HG02973 (cell line): ENCODE results near the gene PLEKHA5.

Source experiments
- ATAC-seq: cut with Tn5 transposase; IDR thresholded peaks from one replicate; pipeline ENCODE4 v1.9.1; 2021; ENCODE audit warnings: moderate library complexity; ENCODE audit not compliant: unreplicated experiment

The PLEKHA5 gene

DNA sequence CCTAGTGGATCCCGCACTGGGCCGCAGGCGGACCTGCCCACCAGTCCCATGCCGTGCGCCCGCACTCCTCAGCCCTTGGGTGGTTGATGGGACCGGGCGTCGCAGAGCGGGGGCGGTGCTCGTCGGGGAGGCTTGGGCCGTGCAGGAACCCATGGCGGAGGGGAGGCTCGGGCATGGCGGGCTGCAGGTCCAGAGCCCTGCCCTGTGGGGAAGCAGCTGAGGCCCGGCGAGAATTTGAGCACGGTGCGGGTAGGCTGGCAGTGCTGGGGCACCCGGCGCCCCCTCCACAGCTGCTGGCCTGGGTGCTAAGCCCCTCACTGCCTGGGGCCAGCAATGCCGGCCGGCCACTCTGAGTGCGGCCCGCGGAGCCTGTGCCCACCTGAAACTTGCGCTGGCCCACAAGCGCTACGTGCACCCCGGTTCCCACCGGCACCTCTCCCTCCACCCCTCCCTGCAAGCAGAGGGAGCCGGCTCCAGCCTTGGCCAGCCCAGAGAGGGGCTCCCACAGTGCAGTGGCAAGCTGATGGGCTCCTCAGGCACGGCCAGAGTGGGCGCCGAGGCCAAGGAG lies 100.8 kb downstream of the PLEKHA5 start:
- ATAC-seq: no peak

DNA sequence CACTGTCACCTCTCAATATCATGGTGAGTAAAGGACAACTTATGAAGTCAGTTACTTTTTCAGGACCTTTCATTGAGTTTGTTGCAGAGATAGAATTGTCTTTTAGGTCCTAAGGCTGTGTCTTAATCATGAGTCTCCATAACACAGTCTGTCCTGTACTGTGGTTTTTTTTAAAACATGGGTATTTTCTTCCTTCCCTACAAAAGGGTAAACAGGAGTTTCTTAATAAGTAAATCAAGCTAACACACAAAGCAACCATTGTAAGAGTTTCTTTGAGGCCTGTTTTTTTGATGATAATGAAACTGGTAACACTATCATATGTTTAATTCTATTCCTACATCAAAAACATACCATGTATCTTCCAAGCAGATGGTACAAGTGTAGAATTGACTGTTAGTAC lies 101.4 kb downstream of the PLEKHA5 start:
- ATAC-seq: no peak

DNA sequence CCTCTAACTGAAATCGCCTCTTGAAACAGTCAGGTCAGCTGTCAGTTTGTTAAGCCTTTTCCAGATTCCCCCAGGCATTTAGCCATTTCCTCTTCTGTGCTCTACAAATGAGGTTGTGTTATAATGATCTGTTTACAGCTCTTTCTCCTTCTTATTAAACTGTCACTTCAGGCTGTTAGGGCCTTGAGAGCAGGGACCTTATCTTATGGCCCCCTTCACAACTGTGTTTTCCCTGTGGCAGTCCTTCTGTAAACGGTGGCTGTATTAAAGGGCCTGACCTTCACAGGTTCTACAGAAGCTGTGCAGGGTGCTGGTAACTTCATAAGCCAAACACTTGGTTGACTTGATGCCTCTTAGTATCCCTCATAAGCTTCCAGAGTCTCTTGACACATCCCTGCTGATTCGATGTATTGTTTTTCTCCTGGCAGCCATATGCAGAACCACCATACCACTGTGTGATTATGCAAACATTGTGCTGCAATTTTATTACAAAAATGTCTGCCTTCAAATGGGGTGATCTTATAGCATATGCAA lies 104.7 kb downstream of the PLEKHA5 start:
- ATAC-seq: no peak

DNA sequence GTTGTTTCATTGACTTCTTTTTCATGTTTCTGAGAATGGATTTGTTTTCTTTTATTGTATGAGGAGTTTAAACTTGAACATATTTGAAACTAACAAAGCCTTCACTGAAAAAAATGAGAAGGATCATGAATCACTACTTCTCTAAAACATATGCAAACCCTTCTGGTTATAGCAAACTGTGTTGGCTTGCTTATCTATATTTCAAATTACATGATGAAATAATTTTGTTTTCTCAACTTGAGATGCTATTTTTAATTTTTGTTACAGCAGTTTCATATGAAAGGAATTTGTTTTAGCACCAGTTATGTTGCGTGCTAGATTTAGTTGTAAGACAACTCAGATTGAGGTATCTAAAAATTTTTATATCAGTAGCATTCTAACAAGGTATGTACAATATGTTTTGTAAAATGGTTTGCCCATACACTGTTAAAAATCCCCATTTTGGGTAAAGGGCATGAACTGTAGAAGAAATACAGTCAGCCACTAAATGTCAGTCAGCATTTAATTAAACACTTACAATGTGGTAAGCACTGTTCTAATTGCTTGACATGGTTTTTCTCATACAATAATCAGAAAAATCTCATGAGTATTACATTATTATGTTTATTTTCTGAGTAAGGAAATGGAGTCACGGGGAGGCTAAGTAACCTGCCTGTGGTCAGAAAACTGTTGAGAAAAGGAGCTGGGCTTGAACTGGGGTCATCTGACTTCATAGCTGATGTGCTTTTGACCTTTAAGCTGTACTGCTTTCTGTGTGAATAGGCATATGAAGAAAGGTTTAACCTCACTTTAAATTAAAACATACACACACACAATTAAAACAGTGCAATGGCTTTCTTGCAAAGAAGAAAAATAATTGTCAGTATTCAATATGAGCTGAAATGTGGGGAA lies 105.7 kb downstream of the PLEKHA5 start:
- ATAC-seq: no peak

DNA sequence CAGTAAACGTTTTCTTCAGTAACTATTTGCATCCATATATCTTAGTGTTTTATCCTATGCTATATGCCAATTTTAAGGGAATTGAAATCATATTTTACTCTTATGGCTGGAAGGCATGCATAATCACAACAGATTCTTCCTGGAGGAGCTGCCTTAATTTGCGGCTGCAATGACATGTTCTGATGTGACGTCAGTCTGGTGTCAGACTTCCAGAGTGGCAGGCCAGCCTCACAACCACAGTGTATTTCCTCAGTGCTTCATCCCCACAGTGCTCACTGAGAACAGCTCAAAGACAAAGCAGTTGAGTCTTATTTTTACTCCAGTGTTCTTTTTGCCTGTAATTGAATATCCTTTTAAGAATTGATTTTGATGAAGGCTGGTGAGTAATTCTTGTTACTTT lies 107.1 kb downstream of the PLEKHA5 start:
- ATAC-seq: no peak

DNA sequence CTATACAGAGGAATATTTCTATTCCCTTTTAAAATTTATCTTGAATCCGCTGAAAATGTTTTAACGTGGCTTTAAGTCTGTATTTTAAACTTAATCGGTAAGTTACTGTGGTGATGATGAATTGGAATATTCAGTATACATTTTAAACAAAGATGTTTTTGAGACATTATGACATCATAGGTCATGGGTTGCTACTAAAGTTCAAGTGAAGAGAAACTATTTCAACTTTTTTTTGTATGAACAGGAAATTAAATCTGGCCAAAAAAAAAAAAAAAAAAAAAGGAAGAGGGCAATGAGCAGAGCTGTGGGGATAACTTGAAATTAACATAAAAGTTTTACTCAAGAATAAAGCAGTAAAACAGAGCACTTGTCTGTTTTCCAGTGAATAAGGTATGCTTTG lies 109.0 kb downstream of the PLEKHA5 start:
- ATAC-seq: no peak

DNA sequence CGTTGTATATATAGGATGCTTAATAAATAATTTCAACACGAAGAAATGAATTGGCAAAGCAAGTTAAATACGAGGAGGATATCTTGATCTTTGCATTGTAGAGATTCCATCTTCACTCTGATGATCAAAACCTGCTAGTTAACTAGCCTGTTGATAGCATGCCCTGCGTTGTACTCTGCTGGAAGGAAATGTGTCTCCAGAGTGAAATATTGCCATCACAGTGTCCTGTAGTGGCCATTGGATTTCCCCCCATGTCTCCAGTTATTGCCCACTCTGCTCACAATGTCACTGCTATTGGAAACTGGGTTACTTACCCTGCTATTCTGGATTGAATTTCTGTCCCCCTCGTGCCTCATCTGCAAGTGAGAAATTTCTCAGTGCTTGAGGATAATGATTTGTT lies 109.6 kb downstream of the PLEKHA5 start:
- ATAC-seq: no peak

DNA sequence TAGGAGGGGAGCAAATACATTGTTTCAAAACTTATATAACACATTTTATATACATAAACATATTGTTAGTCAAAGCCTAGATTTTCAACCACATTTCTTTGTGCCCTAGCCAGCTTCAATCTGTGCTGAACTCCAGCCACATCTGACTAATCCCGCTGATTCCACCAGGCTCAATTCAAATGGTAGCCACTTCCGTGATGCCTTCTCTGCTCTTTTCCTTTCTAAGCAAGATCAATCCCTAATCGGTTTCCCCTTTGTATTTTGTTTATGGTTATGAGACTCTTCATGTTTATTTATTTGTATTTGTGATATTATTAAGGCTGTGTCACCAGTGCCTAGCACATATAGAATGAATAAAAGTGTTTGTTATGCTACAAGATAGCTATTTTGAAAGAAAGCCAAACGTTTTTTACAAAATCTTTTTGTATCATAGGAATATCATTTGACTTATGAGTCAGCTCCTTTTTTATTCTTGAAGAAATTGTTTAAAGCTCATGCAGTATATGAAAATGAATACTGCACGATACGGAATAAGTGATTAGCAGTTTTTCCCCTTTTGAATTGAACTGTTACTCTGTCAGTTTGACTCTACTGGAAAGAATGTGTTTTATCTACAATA lies 110.2 kb downstream of the PLEKHA5 start:
- no peak for ATAC-seq

DNA sequence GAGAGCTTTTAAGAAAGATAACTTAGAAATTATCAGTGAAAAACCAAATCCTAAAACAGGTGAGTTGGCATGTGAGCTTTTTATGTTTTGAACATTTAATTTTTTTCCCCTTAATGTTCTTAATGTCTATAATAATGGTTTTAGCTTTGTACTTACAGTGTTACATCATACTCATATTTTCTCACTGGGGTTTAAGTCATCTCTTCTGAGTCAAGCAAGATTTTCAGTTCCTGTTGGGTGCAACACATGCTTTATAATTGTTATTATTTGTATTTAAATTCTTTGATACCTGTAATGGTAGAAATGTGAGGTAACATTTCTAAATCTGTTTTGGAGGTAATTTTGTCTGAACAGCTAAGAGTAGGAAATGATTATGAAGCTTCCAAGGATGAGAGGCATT lies 113.0 kb downstream of the PLEKHA5 start:
- no peak for ATAC-seq

DNA sequence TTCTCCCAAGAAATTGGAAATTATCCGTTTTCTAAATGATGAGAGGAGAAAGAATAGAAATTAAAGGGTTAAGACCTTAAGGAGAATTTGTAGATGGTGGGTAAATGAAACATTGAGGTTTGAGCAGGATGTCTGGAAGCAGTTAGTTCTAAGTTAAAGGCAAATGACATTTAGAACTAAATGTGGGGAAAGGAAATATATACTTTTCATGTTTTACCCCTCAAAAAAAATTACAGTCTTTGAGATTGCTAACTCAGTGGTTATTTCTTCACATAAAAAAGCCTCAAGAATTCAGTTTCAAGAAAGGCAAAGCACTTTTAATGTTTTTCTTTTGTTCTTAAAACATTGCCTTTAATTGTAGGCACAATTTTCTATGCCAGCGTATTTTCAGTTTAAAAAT lies 114.0 kb downstream of the PLEKHA5 start:
- no peak for ATAC-seq

DNA sequence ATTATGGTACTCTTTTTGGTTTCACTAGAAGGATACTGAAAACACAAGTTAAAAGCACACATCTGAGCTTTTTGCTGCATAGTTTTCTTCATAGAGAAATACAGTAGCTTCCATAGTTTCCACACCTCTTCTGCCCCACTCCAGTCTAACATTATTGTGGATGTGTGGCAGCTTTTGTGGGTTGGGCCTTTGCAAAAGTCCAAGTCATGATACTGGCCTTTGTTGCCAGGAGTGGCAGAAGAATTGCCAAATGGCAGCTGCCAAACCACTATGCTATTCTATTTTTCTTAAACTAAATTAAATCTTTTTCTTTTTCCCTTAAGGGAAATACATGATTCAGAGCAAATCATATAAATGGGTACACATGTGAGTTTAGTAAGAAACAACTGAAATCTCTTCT lies 114.8 kb downstream of the PLEKHA5 start:
- no peak for ATAC-seq

DNA sequence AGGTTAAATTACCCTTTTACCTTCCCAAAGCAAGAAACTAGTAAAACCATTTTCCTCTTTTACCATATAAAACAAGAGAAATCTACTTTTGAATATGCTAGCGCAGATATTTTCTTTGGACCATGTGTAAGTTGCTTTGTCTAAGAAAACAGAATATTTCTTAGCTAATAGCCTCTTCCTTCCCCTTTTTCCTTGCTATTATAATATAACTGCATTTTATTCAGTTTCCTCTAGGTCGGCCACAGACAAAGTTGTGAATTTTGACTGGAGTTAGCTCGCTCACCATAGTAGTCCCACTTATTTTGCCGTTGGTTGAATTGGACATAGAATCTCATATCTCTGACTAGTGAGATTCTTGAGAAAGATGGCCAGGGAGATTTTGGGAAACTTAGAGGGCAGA lies 115.6 kb downstream of the PLEKHA5 start:
- no peak for ATAC-seq

DNA sequence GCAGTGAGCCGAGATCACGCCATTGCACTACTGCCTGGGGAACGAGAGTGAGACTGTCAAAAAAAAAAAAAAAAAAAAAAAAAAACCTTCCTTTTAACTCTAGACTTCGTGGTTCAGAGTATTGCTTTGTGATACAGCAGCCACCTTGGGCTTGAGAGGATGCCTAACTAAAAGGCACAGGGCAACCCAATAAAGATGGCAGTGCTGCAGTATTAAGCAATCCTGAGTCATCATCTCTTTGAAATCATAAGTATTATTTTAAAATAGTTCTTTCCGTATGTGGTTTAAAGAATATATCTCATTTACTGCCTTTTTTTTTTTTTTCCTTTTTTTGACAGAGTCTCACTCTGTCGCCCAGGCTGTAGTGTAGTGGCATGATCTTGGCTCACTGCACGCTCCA lies 116.1 kb downstream of the PLEKHA5 start:
- no peak for ATAC-seq

DNA sequence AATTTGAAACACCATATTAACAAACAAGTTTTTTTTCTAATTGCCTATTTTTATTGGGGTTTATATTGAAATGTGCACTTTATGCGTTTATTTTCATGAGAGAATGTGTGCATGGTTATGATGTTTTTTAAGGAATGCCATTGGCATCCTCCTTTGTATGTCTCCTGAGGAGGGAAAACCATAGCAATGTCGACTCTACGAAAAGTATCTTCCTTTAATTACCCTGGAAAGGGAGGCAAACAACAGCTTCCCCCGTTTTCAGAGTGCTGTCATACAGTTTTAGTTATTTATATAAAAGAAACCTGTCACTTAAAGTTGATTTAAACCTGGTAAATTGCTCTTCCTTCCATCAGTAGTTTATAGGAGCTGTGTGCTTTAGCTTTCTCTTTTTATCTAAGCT lies 117.4 kb downstream of the PLEKHA5 start:
- ATAC-seq: no peak

DNA sequence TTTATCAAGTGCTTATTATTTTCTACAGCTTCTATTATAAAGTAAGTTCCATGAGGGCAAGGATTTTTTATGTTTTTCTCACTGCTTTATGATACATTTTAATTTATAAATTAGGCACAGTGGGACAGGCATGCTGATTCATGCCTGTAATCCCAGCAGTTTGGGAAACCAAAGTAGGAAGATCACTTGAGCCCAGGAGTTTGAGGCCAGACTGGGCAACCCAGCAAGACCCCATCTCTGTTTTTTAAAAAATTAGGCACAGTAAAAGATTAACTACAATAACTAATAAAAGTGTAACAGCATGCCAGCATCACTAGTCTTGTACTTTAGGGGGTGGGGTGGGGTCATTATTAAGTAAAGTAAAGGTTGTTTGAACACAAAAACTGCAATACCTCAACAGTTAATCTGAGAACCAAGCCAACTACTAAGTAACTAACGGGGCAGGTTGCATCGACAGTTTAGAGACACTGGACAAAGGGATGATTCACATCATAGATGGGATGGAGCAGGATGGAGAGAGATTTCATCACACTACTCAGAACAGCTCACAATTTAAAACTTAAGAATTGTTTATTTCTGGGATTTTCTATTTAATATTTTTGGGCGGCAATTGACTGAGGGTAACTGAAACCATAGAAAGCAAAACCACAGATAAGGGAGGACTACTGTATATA lies 119.5 kb downstream of the PLEKHA5 start:
- no peak for ATAC-seq

DNA sequence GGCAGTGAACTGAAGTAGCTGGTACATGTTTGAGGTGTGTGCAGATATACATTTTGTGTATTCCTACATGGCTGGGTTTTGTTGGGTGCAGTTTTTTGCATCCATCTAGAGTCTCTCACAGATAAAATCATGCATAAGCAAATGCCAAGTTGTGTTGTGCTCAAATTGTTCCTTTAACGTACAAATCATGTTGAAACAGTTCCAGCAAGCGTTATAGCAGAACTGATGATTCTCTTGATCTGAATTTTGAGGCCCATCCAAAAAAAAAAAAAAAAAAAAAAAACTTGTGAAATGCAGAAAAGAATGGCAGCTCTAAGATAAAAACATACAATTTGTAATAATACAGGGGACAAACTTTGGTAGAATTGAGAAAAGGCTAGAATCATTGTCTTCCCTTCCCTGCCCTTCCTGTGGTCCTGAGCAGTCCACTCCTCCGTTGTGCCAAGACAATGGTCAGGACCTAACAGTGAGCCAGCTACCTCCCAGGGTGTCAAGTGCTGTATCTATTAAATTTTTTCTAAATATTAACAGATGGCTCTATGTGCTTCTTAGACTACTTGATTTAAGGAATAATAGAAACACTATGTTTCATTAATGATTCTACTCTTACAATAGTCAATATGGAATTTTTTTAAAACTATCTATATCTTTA lies 122.1 kb downstream of the PLEKHA5 start:
- no peak for ATAC-seq

DNA sequence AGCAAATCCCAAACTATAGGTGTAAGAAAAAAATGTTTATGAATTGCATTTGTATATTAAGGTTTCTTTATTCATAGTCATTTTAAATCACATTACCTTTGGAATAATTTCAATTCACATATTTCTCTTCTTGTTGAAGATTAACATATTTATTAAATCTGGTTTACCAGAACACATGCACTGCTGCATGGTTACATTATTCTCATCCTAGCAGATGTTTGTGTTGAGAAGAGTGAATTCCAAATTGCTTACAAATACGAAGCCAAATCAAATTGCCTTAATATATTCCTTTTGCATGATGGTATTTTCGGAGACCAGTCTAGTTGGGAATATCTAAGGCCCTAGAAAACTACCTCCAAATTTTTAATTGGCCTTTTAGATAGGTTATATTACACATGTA lies 130.6 kb downstream of the PLEKHA5 start:
- ATAC-seq: no peak

DNA sequence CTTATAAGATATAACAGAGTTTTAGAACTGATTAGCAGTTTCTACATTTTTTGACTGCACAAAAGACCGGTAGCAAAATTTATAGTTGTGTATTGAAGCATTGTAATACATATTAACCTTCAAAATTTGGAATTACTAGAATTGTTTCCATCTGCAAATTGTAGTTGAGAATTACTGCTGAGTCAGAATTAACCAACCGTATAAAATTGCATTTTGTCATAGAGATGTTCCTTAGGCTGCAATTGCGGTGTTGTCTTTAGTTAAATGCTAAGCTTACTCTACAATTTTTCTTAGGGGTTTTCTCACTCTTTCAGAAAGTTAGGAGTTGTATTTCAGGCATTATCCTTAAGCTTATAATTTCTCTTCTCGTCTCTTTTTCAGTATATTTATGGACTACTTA lies 132.2 kb downstream of the PLEKHA5 start:
- ATAC-seq: no peak

DNA sequence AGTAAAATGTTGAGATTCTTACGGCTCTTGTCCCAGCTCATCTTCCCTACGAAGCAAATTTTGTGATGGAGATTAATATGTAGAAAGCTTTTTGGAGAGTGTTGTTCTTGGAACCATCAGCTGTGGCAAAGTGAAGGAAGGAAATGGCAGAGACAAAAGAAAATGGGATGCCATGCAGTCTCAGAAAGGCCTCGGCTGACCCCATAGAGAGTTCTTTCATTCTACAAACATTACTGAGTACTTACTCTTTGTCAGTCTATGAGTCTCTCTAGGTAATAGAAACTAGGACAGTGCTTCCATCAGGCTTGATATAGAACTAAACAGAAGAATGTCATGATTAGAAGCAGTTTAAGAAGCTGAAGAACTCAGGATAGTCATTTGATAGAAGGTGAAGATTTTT lies 134.1 kb downstream of the PLEKHA5 start:
- ATAC-seq: no peak

DNA sequence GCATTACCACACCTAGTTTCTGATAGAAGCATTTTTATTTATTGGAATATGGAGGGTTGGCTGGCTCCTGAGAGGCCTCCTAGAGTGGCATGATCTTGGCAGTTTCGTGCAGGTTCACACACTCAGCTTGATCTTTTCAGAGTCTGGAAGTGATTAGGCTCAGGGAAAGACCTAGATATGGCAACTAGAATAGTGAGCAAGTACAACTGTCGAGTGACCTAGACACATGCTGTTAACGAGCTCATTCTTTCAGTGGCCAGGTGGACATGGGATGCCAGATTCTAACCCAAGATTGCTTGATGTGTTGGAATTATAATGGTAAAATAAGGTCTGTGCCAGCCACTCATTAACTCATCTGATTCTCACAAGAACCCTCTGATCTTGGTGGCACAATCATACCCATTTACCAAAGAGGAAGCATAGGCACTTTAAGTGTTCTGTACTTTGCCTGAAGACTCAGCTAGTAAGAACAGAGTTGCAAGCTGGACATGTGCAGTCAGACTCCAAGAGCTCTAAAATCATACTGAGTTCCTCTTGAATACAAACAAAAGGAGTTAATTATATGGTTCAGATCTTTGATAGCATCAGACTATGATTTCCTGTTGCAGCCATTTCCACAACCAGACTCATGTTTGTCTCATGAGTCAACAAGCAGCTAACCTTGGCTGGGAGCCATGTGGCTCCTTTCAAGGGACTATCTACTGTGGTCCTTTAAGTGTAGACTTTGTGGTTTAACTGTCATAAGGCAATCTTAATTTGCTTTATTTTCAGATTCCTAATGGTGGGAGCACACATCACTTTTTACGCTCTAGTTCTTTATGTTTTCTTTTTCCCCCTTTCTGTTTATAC lies 144.2 kb downstream of the PLEKHA5 start:
- ATAC-seq: no peak
